Muscle layer of colon (tissue), 2 donors: ENCODE measurements around the gene CACNG4.

ENCODE experiments used
- H3K27ac ChIP-seq: one replicate; pipeline ENCODE4 v1.7.0; 2013; ENCODE audit warnings: low read depth, mild to moderate bottlenecking, low read length, moderate library complexity
- H3K27me3 ChIP-seq, 2 donors: one replicate each; pipeline ENCODE4 v1.7.0; 2013; ENCODE audit warnings: low read length in 2 of 2, mild to moderate bottlenecking in 2 of 2; ENCODE audit not compliant: insufficient read depth in 2 of 2, control insufficient read depth in 1 of 2
- H3K36me3 ChIP-seq: one replicate; pipeline ENCODE4 v1.7.0; 2013; ENCODE audit warnings: mild to moderate bottlenecking, low read length; ENCODE audit not compliant: insufficient read depth
- H3K4me1 ChIP-seq: one replicate; pipeline ENCODE4 v1.7.0; 2013; ENCODE audit warnings: mild to moderate bottlenecking, low read length; ENCODE audit not compliant: insufficient read depth
- H3K4me3 ChIP-seq, 2 donors: one replicate each; pipeline ENCODE4 v1.7.0; 2013; ENCODE audit warnings: low read length in 2 of 2, low read depth in 1 of 2, mild to moderate bottlenecking in 1 of 2, moderate library complexity in 1 of 2
- H3K9ac ChIP-seq: one replicate; pipeline ENCODE4 v1.7.0; 2013; ENCODE audit warnings: low read length
- H3K9me3 ChIP-seq: one replicate; pipeline ENCODE4 v1.7.0; 2013; ENCODE audit warnings: mild to moderate bottlenecking, low read length
- donor health status: abdominal sarcoma.
- donor health status: Adenocarcinoma of cecum.

The CACNG4 gene

GRCh38 chr17:66989076-66989475 lies 24.6 kb downstream of the CACNG4 start:
- no peak overlapping the region for H3K9ac ChIP-seq
- H3K9me3 ChIP-seq, result no peaks in the 10 kb centered on the region
- H3K4me3 ChIP-seq, result no peak overlapping the region
- H3K27me3 ChIP-seq, result peaks cover 0 to 12% of the 10 kb centered on the region in 2 donors
- no peak overlapping the region for H3K27ac ChIP-seq
- H3K36me3 ChIP-seq, result no peaks in the 10 kb centered on the region
- H3K4me1 ChIP-seq, result no peaks in the 10 kb centered on the region

- no peak overlapping the region for H3K4me3 ChIP-seq
- no peaks in the 10 kb centered on the region for H3K9me3 ChIP-seq
- no peaks in the 10 kb centered on the region for H3K4me1 ChIP-seq
- H3K36me3 ChIP-seq, result no peaks in the 10 kb centered on the region
- peaks cover 0 to 12% of the 10 kb centered on the region in 2 donors for H3K27me3 ChIP-seq
- H3K9ac ChIP-seq, result no peak overlapping the region
- H3K27ac ChIP-seq, result no peak overlapping the region
Observed at GRCh38 chr17:66989579-66989978, 25.1 kb downstream of the CACNG4 start.

GRCh38 chr17:66990047-66990446 lies 25.5 kb downstream of the CACNG4 start:
- Histone ChIP-seq H3K27ac (no peak overlapping the region), H3K4me1 (no peaks in the 10 kb centered on the region), H3K9me3 (no peaks in the 10 kb centered on the region), H3K27me3 (peaks cover 0 to 7% of the 10 kb centered on the region in 2 donors), H3K36me3 (no peaks in the 10 kb centered on the region), H3K4me3 (no peak overlapping the region), H3K9ac (no peak overlapping the region)

GRCh38 chr17:66992911-66993442 lies 28.5 kb downstream of the CACNG4 start:
- Histone ChIP-seq H3K9me3 (no peaks in the 10 kb centered on the region), H3K4me1 (no peaks in the 10 kb centered on the region), H3K9ac (no peak overlapping the region), H3K36me3 (no peaks in the 10 kb centered on the region), H3K27me3 (peaks cover 0 to 4% of the 10 kb centered on the region in 2 donors), H3K27ac (no peak overlapping the region), H3K4me3 (no peak overlapping the region)

- Histone ChIP-seq H3K27ac (no peak overlapping the region), H3K27me3 (no peaks in the 10 kb centered on the region), H3K36me3 (no peaks in the 10 kb centered on the region), H3K9ac (no peak overlapping the region), H3K9me3 (no peaks in the 10 kb centered on the region), H3K4me3 (no peak overlapping the region), H3K4me1 (no peaks in the 10 kb centered on the region)
Observed at GRCh38 chr17:66994361-66994760, 29.9 kb downstream of the CACNG4 start.

- Histone ChIP-seq H3K9ac (no peak overlapping the region), H3K4me3 (no peak overlapping the region), H3K4me1 (no peaks in the 10 kb centered on the region), H3K27me3 (no peaks in the 10 kb centered on the region), H3K9me3 (no peaks in the 10 kb centered on the region), H3K27ac (no peak overlapping the region), H3K36me3 (no peaks in the 10 kb centered on the region)
Observed at GRCh38 chr17:66994930-66995535, 30.5 kb downstream of the CACNG4 start.

- Histone ChIP-seq H3K27me3 (no peaks in the 10 kb centered on the region), H3K9ac (no peak overlapping the region), H3K36me3 (no peaks in the 10 kb centered on the region)
Observed at GRCh38 chr17:66995944-66996343, 31.4 kb downstream of the CACNG4 start.

GRCh38 chr17:66996926-66997325 lies 32.4 kb downstream of the CACNG4 start:
- Histone ChIP-seq H3K9ac (no peak overlapping the region), H3K9me3 (no peaks in the 10 kb centered on the region), H3K36me3 (no peaks in the 10 kb centered on the region), H3K4me1 (no peaks in the 10 kb centered on the region), H3K27ac (no peak overlapping the region), H3K27me3 (no peaks in the 10 kb centered on the region), H3K4me3 (no peak overlapping the region)

More at GRCh38 chr17:66995944-66996343, 31.4 kb downstream of the CACNG4 start:
- H3K27ac ChIP-seq, result no peak overlapping the region
- no peak overlapping the region for H3K4me3 ChIP-seq
- H3K4me1 ChIP-seq, result no peaks in the 10 kb centered on the region
- no peaks in the 10 kb centered on the region for H3K9me3 ChIP-seq

- Histone ChIP-seq H3K4me1 (no peaks in the 10 kb centered on the region), H3K9ac (no peak overlapping the region), H3K27me3 (no peaks in the 10 kb centered on the region), H3K36me3 (no peaks in the 10 kb centered on the region), H3K27ac (no peak overlapping the region), H3K9me3 (no peaks in the 10 kb centered on the region), H3K4me3 (no peak overlapping the region)
Observed at GRCh38 chr17:67003231-67003630, 38.7 kb downstream of the CACNG4 start.

GRCh38 chr17:67004181-67004580 lies 39.7 kb downstream of the CACNG4 start:
- Histone ChIP-seq H3K27ac (no peak overlapping the region), H3K9me3 (no peaks in the 10 kb centered on the region)

GRCh38 chr17:67007266-67007665 lies 42.8 kb downstream of the CACNG4 start:
- Histone ChIP-seq H3K27me3 (no peaks in the 10 kb centered on the region), H3K4me1 (no peaks in the 10 kb centered on the region), H3K9ac (no peak overlapping the region), H3K36me3 (no peaks in the 10 kb centered on the region), H3K9me3 (no peaks in the 10 kb centered on the region), H3K27ac (no peak overlapping the region), H3K4me3 (no peak overlapping the region)

More at GRCh38 chr17:67004181-67004580, 39.7 kb downstream of the CACNG4 start:
- no peaks in the 10 kb centered on the region for H3K36me3 ChIP-seq
- no peaks in the 10 kb centered on the region for H3K4me1 ChIP-seq
- H3K4me3 ChIP-seq, result no peak overlapping the region
- no peaks in the 10 kb centered on the region for H3K27me3 ChIP-seq
- H3K9ac ChIP-seq, result no peak overlapping the region

GRCh38 chr17:67008101-67008500 lies 43.6 kb downstream of the CACNG4 start:
- Histone ChIP-seq H3K36me3 (no peaks in the 10 kb centered on the region), H3K9ac (no peak overlapping the region), H3K27ac (no peak overlapping the region), H3K9me3 (no peaks in the 10 kb centered on the region), H3K4me1 (no peaks in the 10 kb centered on the region), H3K27me3 (no peaks in the 10 kb centered on the region), H3K4me3 (no peak overlapping the region)
